Tibial nerve (tissue), 4 donors: Measurements from ENCODE around the gene PLPPR1. TPM values are rescaled to one million over a fixed set of nuclear protein-coding genes. Genes with fewer than 3 reads are reported as not detected.

ENCODE experiments used
- DNase-seq, 2 donors: peaks; one replicate each; pipeline ENCODE4 v3.0.0-alpha.2; 2019; ENCODE audit warnings: low spot score in 2 of 2
- H3K27ac ChIP-seq, 4 donors: fragments of 200-600 bp; sonication (generic) in 3 of 4; one replicate each; pipeline ENCODE4 v1.5.1; 2017 to 2019; ENCODE audit warnings: mild to moderate bottlenecking in 1 of 4
- H3K27me3 ChIP-seq, 2 donors: fragments of 200-600 bp; sonication (generic) in 1 of 2; one replicate each; pipeline versions ENCODE4 v1.5.1 to v1.6.0; 2017 to 2019
- H3K36me3 ChIP-seq, 3 donors: fragments of 200-600 bp; sonication (generic); one replicate each; pipeline ENCODE4 v1.5.1; 2018 to 2019
- H3K4me1 ChIP-seq, 4 donors: fragments of 200-600 bp; sonication (generic) in 3 of 4; one replicate each; pipeline ENCODE4 v1.5.1; 2017 to 2019
- H3K4me3 ChIP-seq, 4 donors: fragments of 200-600 bp; sonication (generic) in 3 of 4; one replicate each; pipeline ENCODE4 v1.5.1; 2017 to 2019; ENCODE audit warnings: mild to moderate bottlenecking in 1 of 4, moderate library complexity in 1 of 4
- H3K9me3 ChIP-seq, 4 donors: fragments of 200-600 bp; sonication (generic) in 3 of 4; one replicate each; pipeline ENCODE4 v1.5.1; 2017 to 2019
- CTCF ChIP-seq, 5 experiments: fragments of 200-600 bp in 3 of 5; fragments of 450-650 bp in 2 of 5; sonication (generic) in 3 of 5; IDR thresholded peaks; one replicate each; pipeline ENCODE4 v1.5.1; 2016 to 2019; ENCODE audit warnings: antibody characterized with exemption in 5 of 5, mild to moderate bottlenecking in 3 of 5, moderate library complexity in 2 of 5
- EP300 ChIP-seq, 2 donors: sonication (generic); formaldehyde crosslinking; IDR thresholded peaks; one replicate each; pipeline ENCODE4 v1.6.1; 2017; ENCODE audit warnings: antibody characterized with exemption in 2 of 2, mild to moderate bottlenecking in 1 of 2
- POLR2A ChIP-seq, 2 donors: fragments of 450-650 bp; IDR thresholded peaks; one replicate each; pipeline ENCODE4 v1.6.1; 2017; ENCODE audit warnings: antibody characterized with exemption in 2 of 2, mild to moderate bottlenecking in 2 of 2, moderate library complexity in 2 of 2
- WGBS, 2 donors: methylation state at CpG; one replicate each; pipeline ENCODE4 v1.1.5; 2018; 5-methylcytosine and 5-hydroxymethylcytosine counted together
- small RNA-seq: library from RNA; depleted of rRNA; stranded (forward); fragments of <200 nt; gene quantifications from one replicate; pipeline ENCODE3, GENCODE V24; 2016
- total RNA-seq, 4 donors: library from RNA; depleted of rRNA; stranded (reverse); fragments of >200 nt; gene quantifications; one replicate each; pipeline ENCODE4 v1.1.0, GENCODE V29; 2016

PLPPR1 gene
- total RNA-seq, 4 donors from 2014 or later: 0.30 to 7.6 (median 2.5) TPM

- DNase-seq: no peak
- no peak for TF ChIP-seq EP300 (IDR thresholded peaks at IDR 0.05)
- TF ChIP-seq CTCF (IDR thresholded peaks at IDR 0.05): no peak
- TF ChIP-seq POLR2A (IDR thresholded peaks at IDR 0.05): no peak
- Histone ChIP-seq H3K27me3 (no peaks in the 10 kb centered on the region), H3K4me3 (no peak overlapping the region), H3K27ac (no peak overlapping the region), H3K4me1 (no peaks in the 10 kb centered on the region), H3K36me3 (no peaks in the 10 kb centered on the region), H3K9me3 (no peaks in the 10 kb centered on the region)
- WGBS, 2 donors: 31 to 37% methylated on average over 2 of the region's 2 CpGs
Observed at GRCh38 chr9:101372327-101373118, 344.0 kb downstream of the PLPPR1 start.

Small RNA genes lying within 50 kb of the gene (small RNA-seq; reads per million reads assigned to genes)
- not detected for gene RF00322
